Measurements from ENCODE around the gene HMOX1.

The HMOX1 gene

GRCh38 chr22:35401863-35402262 lies 21.0 kb downstream of the HMOX1 start:
- DNase-seq: no peak

- no peak for DNase-seq
These were observed 22.5 kb downstream of the HMOX1 start for GRCh38 chr22:35403356-35403755.

GRCh38 chr22:35404176-35404575 lies 23.3 kb downstream of the HMOX1 start:
- DNase-seq: no peak

- no peak for DNase-seq
These were observed 25.5 kb downstream of the HMOX1 start for GRCh38 chr22:35406443-35406842.

- DNase-seq: no peak
These were observed 26.5 kb downstream of the HMOX1 start for GRCh38 chr22:35407362-35407761.

GRCh38 chr22:35409783-35410662 lies 29.1 kb downstream of the HMOX1 start:
- peak in 26 of 56 donors; percentile 8 to 49 (median 20) for DNase-seq

- DNase-seq: no peak
These were observed 29.8 kb downstream of the HMOX1 start for GRCh38 chr22:35410663-35411034.

GRCh38 chr22:35411102-35411501 lies 30.2 kb downstream of the HMOX1 start:
- DNase-seq: peak in 1 of 56 donors; percentile 10

- no peak for DNase-seq
These were observed 32.7 kb downstream of the HMOX1 start for GRCh38 chr22:35413624-35414023.

- no peak for DNase-seq
These were observed 36.7 kb downstream of the HMOX1 start for GRCh38 chr22:35417606-35418005.

- DNase-seq: no peak
These were observed 37.2 kb downstream of the HMOX1 start for GRCh38 chr22:35418088-35418487.

- no peak for DNase-seq
These were observed 37.8 kb downstream of the HMOX1 start for GRCh38 chr22:35418731-35419130.

GRCh38 chr22:35419756-35420155 lies 38.9 kb downstream of the HMOX1 start:
- no peak for DNase-seq

GRCh38 chr22:35421121-35421520 lies 40.2 kb downstream of the HMOX1 start:
- DNase-seq: no peak

- no peak for DNase-seq
These were observed 41.2 kb downstream of the HMOX1 start for GRCh38 chr22:35422145-35422544.

- DNase-seq: no peak
These were observed 42.0 kb downstream of the HMOX1 start for GRCh38 chr22:35422936-35423335.

GRCh38 chr22:35424081-35424480 lies 43.2 kb downstream of the HMOX1 start:
- DNase-seq: no peak

- no peak for DNase-seq
These were observed 43.9 kb downstream of the HMOX1 start for GRCh38 chr22:35424761-35425160.

GRCh38 chr22:35425546-35425945 lies 44.6 kb downstream of the HMOX1 start:
- DNase-seq: no peak

GRCh38 chr22:35425971-35426800 lies 45.3 kb downstream of the HMOX1 start:
- no peak for DNase-seq

- DNase-seq: no peak
These were observed 45.9 kb downstream of the HMOX1 start for GRCh38 chr22:35426801-35427140.

GRCh38 chr22:35430897-35431322 lies 50.0 kb downstream of the HMOX1 start:
- peak in 52 of 56 donors; percentile 11 to 90 (median 68) for DNase-seq
